ENCODE data around the gene GSTO2. TPM values are rescaled to one million over a fixed set of nuclear protein-coding genes. Genes with fewer than 3 reads are reported as not detected.

GSTO2 gene
- total and polyA plus RNA-seq, 10 of the 15 experiments (the other 5 are each of a cell fraction or from before 2014, with no cell fraction given): 0.16 to 0.86 (median 0.46) TPM

DNA sequence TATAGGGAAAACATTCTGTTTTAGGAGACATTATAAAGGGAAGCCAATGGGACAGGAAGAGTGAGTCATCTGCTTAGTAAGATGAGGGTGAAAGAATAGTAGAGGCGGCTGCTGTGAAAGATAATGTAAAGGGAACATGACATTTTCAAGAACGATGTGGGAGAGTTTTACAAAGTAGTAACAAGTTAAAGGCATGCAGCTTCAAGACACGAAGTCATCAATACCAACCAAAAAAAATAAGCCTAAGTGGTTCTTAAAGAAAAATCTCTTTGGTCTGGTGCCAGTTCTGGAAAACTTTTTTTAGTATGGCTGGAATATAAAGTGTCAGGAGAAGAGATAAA is 8.2 kb upstream of the GSTO2 start (continued):
- TF ChIP-seq MYC (IDR thresholded peaks at IDR 0.05; ENCODE audit: insufficient read depth, insufficient read length, insufficient replicate concordance, low read length, severe bottlenecking) (no peak), RAD21 (IDR thresholded peaks at IDR 0.05; ENCODE audit: insufficient read depth, low read depth, low read length) (no peak)
- TF ChIP-seq, protein P1, sequence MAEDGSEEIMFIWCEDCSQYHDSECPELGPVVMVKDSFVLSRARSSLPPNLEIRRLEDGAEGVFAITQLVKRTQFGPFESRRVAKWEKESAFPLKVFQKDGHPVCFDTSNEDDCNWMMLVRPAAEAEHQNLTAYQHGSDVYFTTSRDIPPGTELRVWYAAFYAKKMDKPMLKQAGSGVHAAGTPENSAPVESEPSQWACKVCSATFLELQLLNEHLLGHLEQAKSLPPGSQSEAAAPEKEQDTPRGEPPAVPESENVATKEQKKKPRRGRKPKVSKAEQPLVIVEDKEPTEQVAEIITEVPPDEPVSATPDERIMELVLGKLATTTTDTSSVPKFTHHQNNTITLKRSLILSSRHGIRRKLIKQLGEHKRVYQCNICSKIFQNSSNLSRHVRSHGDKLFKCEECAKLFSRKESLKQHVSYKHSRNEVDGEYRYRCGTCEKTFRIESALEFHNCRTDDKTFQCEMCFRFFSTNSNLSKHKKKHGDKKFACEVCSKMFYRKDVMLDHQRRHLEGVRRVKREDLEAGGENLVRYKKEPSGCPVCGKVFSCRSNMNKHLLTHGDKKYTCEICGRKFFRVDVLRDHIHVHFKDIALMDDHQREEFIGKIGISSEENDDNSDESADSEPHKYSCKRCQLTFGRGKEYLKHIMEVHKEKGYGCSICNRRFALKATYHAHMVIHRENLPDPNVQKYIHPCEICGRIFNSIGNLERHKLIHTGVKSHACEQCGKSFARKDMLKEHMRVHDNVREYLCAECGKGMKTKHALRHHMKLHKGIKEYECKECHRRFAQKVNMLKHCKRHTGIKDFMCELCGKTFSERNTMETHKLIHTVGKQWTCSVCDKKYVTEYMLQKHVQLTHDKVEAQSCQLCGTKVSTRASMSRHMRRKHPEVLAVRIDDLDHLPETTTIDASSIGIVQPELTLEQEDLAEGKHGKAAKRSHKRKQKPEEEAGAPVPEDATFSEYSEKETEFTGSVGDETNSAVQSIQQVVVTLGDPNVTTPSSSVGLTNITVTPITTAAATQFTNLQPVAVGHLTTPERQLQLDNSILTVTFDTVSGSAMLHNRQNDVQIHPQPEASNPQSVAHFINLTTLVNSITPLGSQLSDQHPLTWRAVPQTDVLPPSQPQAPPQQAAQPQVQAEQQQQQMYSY (CRISPR knock-in tag; IDR thresholded peaks at IDR 0.05): no peak

DNA sequence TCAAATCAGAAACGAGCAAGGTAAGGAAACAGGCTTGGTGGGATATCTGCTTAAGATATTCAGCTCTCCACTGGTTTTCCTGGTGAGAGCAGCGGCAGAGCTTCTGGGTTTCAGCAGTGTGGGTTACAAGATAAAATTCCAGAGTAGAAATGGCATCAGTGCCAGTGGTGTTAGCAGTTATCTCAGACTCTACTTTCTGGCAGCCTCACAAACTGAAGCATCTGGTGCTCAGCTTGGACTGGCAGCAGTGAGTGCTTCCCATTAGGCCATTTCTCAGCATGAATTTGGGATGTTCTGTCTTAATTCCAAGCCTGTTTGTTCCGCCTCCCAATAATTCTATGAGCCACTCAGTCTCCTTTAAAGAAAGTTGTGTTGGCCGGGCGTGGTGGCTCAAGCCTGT is 6.9 kb upstream of the GSTO2 start:
- Histone ChIP-seq H3K9ac (ENCODE audit: control insufficient read depth, insufficient read depth, low read length) (no peak overlapping the region), H3K4me3 (no peak overlapping the region), H2AFZ (ENCODE audit: control insufficient read depth, low read depth, low read length) (no peak overlapping the region), H3K4me2 (ENCODE audit: control insufficient read depth, insufficient read depth) (no peak overlapping the region), H3K27ac (ENCODE audit: control insufficient read depth, insufficient read depth) (no peak overlapping the region), H4K20me1 (ENCODE audit: control insufficient read depth, insufficient read depth) (no peaks in the 10 kb centered on the region), H3K36me3 (ENCODE audit: control insufficient read depth in 2 of 2, insufficient read depth in 2 of 2, low read length in 1 of 2) (peaks cover 0 to 37% of the 10 kb centered on the region in 2 experiments; a peak in 3 of 4 replicates), H3K9me3 (replicated peaks; ENCODE audit: control insufficient read depth, insufficient read depth, low read length) (no peaks in the 10 kb centered on the region), H3K79me2 (ENCODE audit: control insufficient read depth, insufficient read depth, low read length) (peaks cover 48% of the 10 kb centered on the region), H3K4me1 (ENCODE audit: control insufficient read depth, insufficient read depth, low read length) (no peaks in the 10 kb centered on the region), H3K27me3 (replicated peaks in 1 of 2; ENCODE audit: control insufficient read depth in 2 of 2, insufficient read depth in 2 of 2, low read length in 1 of 2) (no peaks in the 10 kb centered on the region)
- no TSS peak for BruUV-seq (replicated peaks)
- in situ Hi-C loops (cut with MboI) (no loop called here), intact Hi-C loops (cut with micrococcal nuclease; ENCODE audit: unreplicated experiment) (loop anchor here (10.0 kb wide), 1 partner anchor 357 kb away; no protein-coding TSS in a partner anchor)
- RAD21 ChIA-PET (ENCODE audit: unreplicated experiment): no interaction called here
- 79% methylated on average over 5 of the region's 5 CpGs for WGBS (ENCODE audit: insufficient coverage, insufficient replicate concordance, low lambda C conversion rate, missing lambda C conversion rate)
- CTCF ChIA-PET: interaction anchor here (1.2 to 13.2 kb wide), 2 partner anchors 13 to 89 kb away, joined by 3 to 105 read pairs; no protein-coding TSS in a partner anchor
- ATAC-seq: no peak
- POLR2A ChIA-PET: no interaction called here
- FAIRE-seq: no peak
- DNase-seq (ENCODE audit: low read depth, low spot score): no peak
- SMC1A ChIA-PET (ENCODE audit: uncharacterized antibody, unreplicated experiment): interaction anchor here (0.8 kb wide), 1 partner anchor 12 kb away, joined by 3 read pairs; no protein-coding TSS in a partner anchor
- TF ChIP-seq NFYA (IDR thresholded peaks at IDR 0.05; ENCODE audit: borderline replicate concordance, low read depth, low read length): no peak
- TF ChIP-seq SUZ12 (IDR thresholded peaks at IDR 0.05; ENCODE audit: unreplicated experiment): no peak
- TF ChIP-seq GATAD2B (conservative IDR thresholded peaks at IDR 0.05; ENCODE audit: low read depth): no peak
- TF ChIP-seq PML (IDR thresholded peaks at IDR 0.05; ENCODE audit: low read length): no peak
- TF ChIP-seq, protein P2, sequence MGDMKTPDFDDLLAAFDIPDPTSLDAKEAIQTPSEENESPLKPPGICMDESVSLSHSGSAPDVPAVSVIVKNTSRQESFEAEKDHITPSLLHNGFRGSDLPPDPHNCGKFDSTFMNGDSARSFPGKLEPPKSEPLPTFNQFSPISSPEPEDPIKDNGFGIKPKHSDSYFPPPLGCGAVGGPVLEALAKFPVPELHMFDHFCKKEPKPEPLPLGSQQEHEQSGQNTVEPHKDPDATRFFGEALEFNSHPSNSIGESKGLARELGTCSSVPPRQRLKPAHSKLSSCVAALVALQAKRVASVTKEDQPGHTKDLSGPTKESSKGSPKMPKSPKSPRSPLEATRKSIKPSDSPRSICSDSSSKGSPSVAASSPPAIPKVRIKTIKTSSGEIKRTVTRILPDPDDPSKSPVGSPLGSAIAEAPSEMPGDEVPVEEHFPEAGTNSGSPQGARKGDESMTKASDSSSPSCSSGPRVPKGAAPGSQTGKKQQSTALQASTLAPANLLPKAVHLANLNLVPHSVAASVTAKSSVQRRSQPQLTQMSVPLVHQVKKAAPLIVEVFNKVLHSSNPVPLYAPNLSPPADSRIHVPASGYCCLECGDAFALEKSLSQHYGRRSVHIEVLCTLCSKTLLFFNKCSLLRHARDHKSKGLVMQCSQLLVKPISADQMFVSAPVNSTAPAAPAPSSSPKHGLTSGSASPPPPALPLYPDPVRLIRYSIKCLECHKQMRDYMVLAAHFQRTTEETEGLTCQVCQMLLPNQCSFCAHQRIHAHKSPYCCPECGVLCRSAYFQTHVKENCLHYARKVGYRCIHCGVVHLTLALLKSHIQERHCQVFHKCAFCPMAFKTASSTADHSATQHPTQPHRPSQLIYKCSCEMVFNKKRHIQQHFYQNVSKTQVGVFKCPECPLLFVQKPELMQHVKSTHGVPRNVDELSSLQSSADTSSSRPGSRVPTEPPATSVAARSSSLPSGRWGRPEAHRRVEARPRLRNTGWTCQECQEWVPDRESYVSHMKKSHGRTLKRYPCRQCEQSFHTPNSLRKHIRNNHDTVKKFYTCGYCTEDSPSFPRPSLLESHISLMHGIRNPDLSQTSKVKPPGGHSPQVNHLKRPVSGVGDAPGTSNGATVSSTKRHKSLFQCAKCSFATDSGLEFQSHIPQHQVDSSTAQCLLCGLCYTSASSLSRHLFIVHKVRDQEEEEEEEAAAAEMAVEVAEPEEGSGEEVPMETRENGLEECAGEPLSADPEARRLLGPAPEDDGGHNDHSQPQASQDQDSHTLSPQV (IDR thresholded peaks at IDR 0.05): no peak
- TF ChIP-seq NR2C1 (IDR thresholded peaks at IDR 0.05): no peak
- TF ChIP-seq, protein P3, sequence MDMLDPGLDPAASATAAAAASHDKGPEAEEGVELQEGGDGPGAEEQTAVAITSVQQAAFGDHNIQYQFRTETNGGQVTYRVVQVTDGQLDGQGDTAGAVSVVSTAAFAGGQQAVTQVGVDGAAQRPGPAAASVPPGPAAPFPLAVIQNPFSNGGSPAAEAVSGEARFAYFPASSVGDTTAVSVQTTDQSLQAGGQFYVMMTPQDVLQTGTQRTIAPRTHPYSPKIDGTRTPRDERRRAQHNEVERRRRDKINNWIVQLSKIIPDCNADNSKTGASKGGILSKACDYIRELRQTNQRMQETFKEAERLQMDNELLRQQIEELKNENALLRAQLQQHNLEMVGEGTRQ (IDR thresholded peaks at IDR 0.05; ENCODE audit: borderline replicate concordance, low read depth, low read length): no peak
- TF ChIP-seq, protein P4, sequence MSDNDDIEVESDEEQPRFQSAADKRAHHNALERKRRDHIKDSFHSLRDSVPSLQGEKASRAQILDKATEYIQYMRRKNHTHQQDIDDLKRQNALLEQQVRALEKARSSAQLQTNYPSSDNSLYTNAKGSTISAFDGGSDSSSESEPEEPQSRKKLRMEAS (IDR thresholded peaks at IDR 0.05; ENCODE audit: low read depth, low read length): no peak
- no peak for TF ChIP-seq WRNIP1 (IDR thresholded peaks at IDR 0.05; ENCODE audit: borderline replicate concordance, low read depth, low read length)

Measured in GM12878 (cell line).